HG03108 (cell line): ENCODE measurements around the gene CMTM4.
A peak's percentile ranks its signal among the peaks of the same experiment; 100 is the strongest.
"Not testable (repeated sequence)": the region's sequence is repeated elsewhere in the genome, so short reads cannot be mapped to it uniquely, and the experiment has no call there.

Source experiments
- ATAC-seq: cut with Tn5 transposase; IDR thresholded peaks from one replicate; pipeline ENCODE4 v1.9.1; 2021; ENCODE audit warnings: moderate library complexity; ENCODE audit not compliant: unreplicated experiment

The CMTM4 gene

DNA sequence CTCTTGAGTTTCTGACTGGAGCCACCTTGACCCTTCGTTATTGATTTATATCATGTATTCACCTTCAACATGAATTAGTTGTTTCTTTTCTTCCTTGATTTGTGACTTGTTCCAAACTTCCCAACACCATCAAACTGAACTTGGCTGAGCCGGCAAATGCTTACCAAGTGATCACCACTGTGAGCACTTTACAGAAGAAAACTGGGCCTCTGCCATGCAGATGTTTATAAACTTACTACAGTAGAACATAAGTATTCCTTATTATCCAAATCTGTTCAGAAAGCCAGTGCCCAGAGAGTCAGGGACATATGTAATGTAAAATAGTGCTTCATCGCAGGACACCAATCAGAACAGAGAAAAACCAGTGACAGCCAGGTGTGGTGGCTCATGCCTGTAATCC, 19.9 kb downstream of the CMTM4 start:
- no peak for ATAC-seq

DNA sequence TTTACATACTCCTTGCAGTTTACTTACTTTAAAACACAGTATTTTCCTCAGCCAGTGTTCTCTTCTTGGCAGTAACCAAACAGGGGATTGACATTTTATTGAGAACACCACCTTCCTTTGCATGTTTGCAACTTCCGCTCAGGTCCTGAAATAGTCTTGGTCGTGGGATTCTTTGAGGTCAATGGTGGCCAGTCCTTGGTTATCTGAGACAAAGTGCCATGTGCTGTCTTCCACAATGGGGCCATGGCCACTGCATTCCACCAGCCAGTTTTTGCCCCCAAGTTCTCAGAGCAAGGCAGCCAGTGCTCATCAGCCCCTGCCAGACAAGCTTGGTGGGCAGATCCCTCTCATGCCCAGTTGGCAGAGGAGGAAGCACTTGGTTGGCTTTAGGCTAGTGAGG, 22.9 kb downstream of the CMTM4 start:
- no peak for ATAC-seq

DNA sequence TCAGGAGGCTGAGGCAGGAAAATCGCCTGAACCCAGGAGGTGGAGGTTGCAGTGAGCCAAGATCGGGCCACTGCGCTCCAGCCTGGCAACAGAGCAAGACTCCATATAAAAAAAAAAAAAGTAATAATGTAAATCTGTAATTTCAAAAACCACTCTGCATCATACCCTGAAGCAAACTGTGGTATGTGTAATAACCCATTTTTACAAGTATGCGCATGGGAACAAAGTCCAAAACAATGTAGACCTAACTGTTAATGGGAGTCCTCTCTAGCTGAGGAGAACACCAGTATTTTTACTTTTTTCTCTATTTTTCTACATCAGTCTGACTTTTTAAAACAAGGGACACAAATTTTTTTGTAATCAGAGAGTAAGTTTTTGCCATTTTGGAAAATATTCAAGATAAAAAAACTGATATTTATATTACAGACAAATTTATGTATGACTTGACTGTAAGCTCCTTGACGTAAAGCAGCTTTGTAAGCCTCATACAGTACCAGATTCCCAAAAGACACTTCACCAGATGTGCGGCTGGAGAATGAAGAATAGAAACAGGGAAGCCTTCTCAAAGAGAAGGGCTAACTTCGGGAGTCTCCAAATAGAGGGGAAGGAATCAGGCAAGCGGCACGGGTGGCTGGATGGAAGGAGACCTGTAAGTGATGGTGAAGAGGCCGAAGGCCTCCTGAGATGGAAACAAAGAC, 25.7 kb downstream of the CMTM4 start:
- ATAC-seq = no peak

DNA sequence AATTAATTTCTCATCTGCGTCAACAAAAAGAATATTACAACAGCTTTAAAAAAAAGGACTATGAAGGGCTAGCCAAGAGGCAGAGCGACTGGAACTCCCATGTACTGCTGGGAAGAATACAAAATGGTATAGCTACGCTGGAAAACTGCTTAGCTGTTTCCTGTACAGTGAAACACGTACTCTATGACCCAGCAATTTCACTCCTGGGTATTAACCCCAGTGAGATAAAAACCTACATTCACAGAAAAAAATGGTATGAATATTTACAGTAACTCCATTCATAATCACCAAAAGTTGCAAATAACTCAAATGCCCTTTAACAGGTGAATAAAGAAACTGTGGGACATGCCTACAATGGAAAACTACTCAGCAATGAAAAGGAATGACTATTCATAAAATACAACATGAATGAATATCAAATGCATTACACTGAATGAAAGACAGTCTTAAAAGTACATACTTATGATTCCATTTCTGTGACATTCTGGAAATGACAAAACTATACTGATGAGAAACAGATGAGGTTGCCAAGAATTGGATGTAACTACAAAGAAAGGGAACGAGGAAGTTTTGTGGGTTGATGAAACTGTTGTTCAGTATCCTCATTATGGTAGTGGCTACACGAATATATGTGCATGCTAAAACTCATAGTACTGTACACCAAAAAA, 27.6 kb downstream of the CMTM4 start:
- no peak for ATAC-seq

DNA sequence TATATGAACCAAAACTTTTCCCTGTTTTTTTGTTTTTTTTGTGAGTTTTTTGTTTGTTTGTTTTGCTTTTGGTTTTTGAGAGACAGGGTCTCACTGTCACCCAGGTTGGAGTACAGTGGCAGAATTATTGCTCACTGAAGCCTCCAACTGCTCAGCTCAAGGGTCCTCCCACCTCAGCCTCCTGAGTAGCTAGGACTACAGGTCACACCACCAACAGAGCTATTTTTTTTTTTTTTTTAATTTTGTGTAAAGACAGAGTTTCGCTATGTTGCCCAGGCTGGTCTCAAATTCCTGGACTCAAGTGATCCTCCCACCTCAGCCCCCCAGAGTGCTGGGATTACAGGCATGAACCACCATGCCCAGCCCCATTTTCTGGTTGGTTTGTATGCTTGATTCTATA, 28.6 kb downstream of the CMTM4 start:
- ATAC-seq = no peak

DNA sequence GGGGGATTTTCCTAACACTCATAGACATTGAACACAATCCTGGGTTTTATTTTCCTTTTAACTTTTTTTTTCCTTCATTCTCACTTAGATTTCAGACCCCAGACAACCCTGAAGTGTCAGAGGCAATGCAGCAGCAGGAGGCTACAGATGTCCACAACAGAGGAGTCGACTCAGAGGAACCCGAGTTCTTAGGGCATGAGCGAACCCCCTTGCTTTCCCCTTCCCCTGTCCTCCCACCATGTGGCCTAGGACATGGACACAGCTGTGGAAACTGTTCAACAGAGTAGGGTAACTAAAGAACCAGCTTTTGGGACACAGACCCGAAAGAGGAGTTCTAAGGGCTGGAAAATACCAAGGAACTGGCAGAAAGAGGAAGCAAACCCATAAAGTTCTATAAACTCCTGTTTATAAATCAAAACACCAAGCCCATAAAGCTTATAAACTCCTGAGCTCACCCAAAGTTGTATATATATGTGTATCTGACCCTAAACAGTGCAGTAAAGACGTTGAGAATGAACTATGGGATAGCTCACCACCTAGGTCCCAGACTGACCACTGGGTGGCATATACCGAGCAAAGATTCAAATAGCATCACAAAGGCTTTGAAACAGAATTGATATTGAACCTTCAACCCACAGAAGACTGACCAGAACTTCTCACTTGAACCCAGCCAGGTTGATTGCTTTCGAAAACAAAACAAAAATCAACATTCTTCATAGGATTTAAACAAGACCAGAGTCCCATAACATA, 33.9 kb downstream of the CMTM4 start:
- no peak for ATAC-seq

DNA sequence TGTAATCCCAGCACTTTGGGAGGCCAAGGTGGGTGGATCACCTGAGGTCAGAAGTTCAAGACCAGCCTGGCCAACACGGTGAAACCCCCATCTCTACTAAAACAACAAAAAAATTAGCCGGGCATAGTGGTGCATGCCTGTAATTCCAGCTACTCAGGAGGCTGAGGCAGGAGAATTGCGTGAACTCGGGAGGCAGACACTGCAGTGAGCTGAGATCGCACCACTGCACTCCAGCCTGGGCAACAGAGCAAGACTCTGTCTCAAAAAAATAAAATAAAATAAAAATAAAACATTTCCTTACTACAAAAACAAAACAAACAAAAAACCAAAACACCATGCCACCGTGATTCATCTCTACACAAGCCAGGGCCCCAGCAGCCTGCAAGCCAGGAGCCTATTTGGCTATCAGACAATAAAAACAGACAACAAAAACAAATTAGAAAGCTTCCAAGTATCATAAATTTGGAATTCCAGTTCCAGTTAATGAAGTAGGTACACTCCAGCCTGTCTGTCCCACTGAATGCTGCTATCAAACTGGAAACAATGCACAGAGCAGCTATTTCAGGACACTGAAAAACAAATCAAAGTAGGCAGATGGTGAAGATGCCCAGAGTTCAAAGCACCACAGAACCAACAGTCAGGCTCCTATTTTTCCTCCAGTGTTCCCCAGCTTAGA, 34.7 kb downstream of the CMTM4 start:
- not testable (repeated sequence) for ATAC-seq

DNA sequence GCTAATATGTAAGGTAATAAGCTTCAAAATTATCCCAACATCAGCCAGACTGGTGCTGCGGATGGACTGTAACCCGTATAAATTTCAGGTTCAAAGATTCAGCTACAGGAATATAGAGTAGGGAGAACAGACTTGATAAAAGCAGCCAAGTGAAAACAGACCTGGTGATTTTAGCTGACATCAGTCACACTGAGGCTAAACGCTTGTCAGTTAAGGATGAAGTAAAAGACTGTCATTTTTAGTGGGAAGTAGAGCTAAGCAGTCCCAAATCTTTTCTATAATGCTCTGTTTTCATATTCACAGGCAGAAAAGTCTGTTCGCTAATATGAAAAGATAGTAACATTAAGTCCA, 35.4 kb downstream of the CMTM4 start:
- no peak for ATAC-seq

DNA sequence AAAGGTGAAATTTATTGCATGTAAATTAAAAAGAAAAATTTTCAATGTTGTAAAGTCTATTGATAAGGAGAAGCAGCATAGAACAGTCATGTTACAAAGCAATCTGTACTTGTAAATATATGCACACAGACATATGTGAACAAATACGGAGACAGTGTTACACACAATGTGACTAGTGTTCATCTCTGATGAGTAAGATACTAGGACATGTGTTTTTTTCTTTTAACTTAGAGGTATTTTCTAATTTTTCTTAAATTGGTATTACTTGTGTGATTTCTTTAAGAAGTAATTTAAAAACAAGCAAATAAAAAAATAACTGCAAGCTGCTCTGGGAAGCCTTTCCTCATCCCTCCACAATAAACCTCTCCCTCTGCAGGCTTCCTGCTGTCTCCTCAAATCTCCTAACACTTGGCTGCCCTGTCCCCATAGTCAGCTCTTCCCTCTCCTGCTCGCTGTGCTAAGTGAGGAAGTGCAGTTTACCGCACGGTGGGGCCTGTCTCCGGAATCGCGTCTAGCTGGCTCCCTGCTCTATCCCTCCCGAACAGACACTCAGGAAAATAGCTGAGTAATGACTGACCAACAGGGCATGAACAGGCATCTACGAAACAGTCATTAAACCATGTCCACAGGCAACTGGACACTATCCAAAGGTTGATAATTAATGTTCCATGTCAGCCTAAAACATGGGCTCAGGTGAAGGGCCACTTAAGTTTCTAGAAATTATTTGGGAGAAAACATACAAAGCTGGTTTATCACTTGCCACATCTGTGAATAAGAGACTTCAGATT, 35.9 kb downstream of the CMTM4 start:
- no peak for ATAC-seq

DNA sequence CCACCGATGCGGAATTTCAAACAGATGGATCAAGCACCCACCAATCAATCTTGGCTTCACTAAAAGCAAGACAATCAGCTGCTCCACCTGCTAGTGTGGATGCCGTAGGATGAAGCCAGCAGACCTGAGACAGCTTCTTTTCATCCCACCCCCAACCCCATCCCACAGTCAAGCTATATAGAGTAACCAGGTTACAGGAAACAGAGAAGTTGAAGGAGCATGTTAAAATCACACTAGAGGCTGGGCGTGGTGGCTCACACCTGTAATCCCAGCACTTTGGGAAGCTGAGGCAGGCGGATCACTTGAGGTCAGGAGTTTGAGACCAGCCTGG, 37.7 kb downstream of the CMTM4 start:
- ATAC-seq = no peak

DNA sequence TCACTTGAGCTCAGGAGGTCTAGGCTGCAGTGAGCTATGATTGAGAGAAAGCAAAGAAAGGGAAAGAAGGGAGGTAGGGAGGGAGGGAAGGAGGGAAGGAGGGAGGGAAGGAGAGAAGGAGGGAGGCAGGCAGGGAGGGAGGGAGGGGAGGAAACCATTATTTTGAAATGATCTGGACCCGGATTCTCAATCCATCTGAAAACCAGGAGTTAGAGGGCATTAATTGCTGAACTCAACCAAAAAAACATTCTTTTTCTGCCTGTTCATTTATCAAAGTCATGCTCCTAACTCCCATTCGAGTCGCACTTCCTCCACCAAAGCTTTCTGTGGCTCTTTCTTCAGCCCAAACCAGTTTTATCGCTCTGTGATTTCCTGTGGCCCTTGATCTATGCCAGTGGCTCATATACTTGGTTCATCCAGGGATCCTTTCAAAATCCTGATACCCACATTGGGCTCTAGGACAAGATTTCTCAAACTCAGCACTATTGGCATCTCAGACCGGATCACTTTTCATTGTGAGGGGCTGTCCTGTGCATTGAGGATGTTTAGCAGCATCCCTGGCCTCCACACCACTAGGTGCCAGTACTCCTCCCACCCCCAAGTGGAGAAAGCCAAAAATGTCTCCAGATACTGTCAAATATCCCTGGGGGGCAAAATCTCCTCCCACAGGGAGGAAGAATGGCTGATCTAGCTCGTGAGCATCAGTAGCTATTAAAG, 38.2 kb downstream of the CMTM4 start:
- no peak for ATAC-seq

DNA sequence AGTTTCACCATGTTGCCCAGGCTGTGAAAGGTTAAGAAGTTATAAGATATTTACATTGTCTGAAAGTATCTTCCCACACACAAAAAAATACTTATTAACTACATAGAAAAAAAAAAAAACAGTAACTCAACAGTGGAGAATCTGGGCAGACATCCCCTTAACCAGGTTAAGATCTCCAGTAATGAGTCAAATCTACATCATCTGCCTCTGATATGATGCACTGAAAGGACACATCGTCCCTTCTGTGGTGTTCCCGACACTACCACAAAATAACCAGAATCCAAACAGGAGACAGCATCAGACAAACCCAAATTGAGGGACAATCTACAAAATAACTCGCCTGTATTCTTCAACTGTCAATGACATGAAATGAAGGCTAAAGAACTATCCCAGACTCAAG, 40.0 kb downstream of the CMTM4 start:
- no peak for ATAC-seq

DNA sequence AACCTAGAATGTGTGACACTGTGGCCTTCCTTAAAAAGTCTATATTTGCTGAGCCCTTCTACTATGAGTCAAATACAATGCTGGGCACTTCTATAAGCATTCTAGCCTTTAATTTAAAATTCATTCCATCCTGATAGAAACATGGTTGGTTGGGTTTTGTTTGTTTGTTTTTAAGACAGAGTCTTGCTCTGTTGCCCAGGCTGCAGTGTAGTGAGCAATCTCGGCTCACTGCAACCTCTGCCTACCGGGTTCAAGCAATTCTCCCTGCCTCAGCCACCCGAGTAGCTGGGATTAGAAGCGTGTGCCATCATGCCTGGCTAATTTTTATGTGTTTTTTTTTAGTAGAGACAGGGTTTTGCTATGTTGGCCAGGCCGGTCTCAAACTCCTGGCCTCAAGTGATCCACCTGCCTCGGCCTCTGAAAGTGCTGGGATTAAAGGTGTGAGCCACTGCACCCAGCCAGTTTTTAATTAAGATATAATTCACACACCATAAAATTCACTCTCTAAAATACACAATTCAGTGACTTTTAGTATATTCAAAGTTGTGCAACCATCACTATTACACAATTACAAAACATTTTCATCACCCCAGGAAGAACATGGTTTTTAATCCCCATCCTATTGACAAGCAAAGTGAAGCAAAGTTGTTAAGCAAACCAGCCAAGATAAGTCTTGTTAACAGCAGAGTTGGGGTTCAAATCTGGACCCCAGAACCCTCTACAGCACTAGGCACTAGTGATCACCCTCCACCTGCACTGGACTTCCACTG, 42.8 kb downstream of the CMTM4 start:
- no peak for ATAC-seq

DNA sequence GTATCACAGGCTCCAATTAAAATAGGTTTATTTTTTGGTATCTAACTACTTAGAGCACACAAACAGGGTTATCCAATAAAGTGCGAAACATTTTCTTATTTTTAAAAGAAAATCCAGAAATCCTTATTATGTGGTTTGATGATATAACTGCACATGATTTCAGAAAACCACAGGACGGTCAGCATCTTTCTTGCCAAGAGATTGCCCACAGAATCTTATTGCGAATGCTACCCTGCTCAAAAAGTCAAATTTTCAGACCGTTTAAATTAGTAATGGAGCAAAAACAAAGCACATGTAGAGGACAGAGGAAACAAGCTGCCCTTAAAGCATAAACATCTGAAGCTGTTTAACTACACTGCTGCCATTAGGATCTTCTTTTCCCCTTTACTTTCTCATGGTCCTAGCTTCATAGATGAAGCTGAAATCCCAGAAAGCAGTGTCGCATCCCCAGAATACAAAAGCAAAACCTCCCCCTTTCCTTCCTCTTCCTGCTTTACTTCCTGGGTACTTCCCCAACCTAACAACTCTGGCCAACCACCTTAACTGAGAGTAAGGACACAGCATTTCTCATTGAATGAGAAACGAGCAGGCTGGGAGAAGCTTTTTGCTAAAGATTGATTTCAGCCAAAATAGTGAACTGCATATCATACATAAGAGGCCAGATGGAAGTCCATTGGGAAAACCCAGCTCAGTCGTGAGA, 43.7 kb downstream of the CMTM4 start:
- no peak for ATAC-seq

DNA sequence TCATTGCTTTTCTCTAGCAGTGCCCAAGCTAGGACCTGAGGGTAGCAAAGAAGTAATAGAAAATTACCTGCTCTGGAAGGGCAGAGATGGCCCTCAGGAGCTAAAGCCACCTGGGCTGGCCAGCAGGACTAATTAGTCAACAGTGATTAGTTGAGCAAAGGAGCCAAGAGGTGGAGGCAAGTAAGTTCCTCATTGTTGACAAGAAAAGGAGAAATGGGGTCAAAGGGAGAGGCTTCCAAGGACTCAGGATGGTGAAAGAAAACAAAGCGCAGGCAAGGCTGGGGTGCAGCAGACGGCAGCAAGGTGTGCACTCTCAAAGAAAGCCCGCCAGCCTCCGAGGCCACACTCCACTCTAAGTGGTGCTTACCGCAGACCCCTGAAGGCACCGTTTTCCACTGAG, 44.6 kb downstream of the CMTM4 start:
- ATAC-seq = no peak

DNA sequence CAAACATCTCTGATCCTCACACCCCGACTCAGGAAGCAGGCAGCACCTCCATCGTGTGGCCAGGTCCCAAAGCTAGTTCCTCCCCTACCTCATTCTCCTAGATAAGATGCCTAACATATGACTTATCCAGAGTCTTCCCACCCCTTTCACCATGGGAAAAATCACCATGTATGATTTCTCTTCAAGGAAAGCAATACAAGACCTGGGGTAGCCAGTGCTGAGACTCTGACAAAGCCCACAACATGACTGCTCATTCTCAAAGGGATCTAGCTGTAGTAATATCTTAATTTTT, 45.1 kb downstream of the CMTM4 start:
- no peak for ATAC-seq

DNA sequence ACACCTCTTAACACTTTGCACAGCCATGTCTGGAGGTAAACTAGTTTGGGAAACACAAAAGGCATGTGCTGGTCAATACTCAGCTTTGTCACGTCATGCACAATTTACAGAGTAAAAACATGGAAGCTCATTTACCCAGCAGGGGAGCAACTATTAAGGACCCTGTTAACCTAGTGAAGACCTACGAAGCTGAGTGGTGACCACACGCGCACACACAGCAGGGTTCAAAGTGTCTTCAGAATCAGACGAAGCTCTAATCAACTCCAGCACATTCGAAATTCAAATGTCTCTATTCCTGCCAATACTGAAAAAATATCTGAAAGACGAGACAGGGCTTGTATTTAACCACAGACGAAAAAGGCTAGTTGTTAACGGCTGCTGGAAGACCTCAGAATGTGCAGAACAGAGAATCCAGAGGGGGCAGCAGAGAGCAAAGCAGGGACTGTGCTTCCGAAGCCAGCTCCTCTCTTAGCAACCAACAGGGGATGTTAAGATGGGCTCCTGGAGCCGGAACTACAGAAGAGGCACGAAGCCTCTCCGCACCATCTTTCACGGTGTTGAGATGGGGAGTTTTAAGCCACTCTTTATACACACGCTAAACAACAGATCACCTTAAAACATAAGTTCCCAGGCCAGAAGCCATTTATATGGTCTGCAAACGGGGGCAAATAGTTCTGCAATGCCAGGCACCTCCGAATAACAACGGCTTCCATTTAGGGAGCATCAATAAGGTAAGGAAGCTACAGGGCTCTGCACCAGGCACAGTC, 45.7 kb downstream of the CMTM4 start:
- ATAC-seq = peak; percentile 83

DNA sequence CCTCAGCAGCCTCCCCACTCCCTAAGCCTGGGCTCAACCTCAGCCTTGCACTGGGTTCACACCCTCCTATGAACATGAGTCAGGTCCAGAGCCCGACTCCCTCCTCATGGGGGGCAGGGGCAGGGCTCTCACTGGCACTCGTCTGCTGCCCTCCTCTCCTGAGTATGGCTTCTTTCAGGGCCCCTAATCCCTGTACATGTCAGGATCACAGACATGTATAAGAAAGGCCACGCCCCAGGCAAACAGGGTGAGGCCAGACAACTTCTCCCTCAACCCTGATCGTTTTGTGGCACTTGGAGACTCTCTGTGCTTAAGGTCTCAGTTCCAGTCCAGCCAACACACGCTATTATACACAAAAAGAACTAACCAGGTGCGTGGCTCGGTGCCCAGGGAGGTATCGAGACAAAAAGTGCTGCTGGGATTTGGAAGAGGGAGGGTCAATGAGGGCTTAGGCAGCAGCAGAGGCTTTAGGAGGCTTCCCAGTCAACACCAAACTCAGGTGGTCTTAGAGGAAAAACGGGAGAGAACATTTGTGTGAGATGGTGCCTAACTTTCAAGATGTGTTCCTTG, 46.8 kb downstream of the CMTM4 start:
- no peak for ATAC-seq
